ENCODE results near the gene PSMG4.

PSMG4 gene

GRCh38 chr6:3314176-3314575, 55.4 kb downstream of the PSMG4 start:
- no peak overlapping the region for H3K4me3 ChIP-seq (ENCODE audit: low read length)
- no peak for DNase-seq (ENCODE audit: low read depth, low spot score)

GRCh38 chr6:3314621-3315467, 56.1 kb downstream of the PSMG4 start:
- H3K4me3 ChIP-seq (ENCODE audit: low read length) = no peak overlapping the region
- no peak for DNase-seq (ENCODE audit: low read depth, low spot score)

- no peak for DNase-seq (ENCODE audit: low read depth, low spot score)
- no peak overlapping the region for H3K4me3 ChIP-seq (ENCODE audit: low read length)
Observed at GRCh38 chr6:3315841-3316240, 57.1 kb downstream of the PSMG4 start.

GRCh38 chr6:3316331-3316730, 57.6 kb downstream of the PSMG4 start:
- DNase-seq (ENCODE audit: low read depth, low spot score) = no peak
- no peak overlapping the region for H3K4me3 ChIP-seq (ENCODE audit: low read length)

- DNase-seq (ENCODE audit: low read depth, low spot score) = no peak
- H3K4me3 ChIP-seq (ENCODE audit: low read length) = no peak overlapping the region
Observed at GRCh38 chr6:3316818-3317217, 58.1 kb downstream of the PSMG4 start.

Data from Jurkat, Clone E6-1 (cell line).